Measurements from ENCODE around the gene MRPL32. TPM values are rescaled to one million over a fixed set of nuclear protein-coding genes. Genes with fewer than 3 reads are reported as not detected.

The MRPL32 gene
- total and polyA plus RNA-seq, 2 of the 13 experiments (the other 11 are each of a cell fraction or from before 2014, with no cell fraction given), result 39.0 to 81.2 TPM

DNA sequence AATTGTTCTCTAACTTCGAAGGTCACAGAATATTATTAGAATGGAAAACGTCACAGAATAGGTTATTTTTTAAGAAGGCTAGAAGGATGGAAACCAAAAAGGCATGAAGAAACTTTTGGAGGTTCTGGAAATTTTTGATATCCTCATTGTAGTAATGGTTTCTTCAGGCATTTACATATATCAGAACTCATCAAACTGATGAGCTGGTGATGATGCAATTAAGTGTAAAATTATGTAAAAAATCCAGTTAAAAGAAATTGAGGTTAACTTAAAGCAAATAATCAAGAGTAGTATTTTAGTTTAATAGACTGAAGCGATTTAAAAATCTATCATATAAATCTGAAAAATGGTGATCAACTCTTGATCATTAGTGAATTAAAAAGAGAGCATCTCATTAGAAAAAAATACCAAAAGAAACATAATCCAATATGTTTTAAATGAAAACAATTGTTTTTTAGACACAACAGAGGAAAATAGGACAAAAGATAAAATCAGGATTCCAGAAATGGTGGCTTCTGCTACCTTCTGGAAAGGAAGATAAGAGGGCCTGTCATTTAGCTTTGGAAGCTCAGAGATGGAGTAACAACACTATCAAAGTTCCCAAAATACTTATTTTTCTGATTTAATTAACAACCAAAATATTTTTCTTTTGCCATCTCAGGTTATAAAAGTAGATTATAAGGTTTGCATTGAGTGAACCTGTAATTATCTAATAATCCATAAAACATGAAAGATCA lies 10.0 kb upstream of the MRPL32 start:
- ChIA-PET POLR2A (interaction anchor here (1.7 kb wide), 1 partner anchor 10 kb away, joined by 6 read pairs; the partner anchor contains the start of genes MRPL32 and PSMA2), CTCF (ENCODE audit: low intra/inter-chr PET ratio, low total read pairs) (no interaction called here)
- Histone ChIP-seq H3K4me1 (ENCODE audit: insufficient read depth, low read length) (no peaks in the 10 kb centered on the region), H3K9me3 (ENCODE audit: low read length) (no peaks in the 10 kb centered on the region), H3K9ac (ENCODE audit: insufficient read depth, low read depth, low read length) (no peak overlapping the region), H3K27ac (ENCODE audit: extremely low read length, insufficient read depth, low read length) (no peak overlapping the region), H3K4me3 (replicated peaks in 1 of 3; ENCODE audit: insufficient read depth in 1 of 3, low read depth in 2 of 3, low read length in 3 of 3) (no peak overlapping the region), H4K20me1 (ENCODE audit: insufficient read depth, low read length) (no peaks in the 10 kb centered on the region), H3K79me2 (ENCODE audit: insufficient read depth, low read length) (peaks cover 2% of the 10 kb centered on the region), H3K27me3 (ENCODE audit: control insufficient read depth in 1 of 2, insufficient read depth in 2 of 2, low read length in 2 of 2) (no peaks in the 10 kb centered on the region), H3K36me3 (replicated peaks in 1 of 2; ENCODE audit: control insufficient read depth in 1 of 2, insufficient read depth in 2 of 2, low read length in 2 of 2) (peaks cover 13 to 80% of the 10 kb centered on the region in 2 experiments), H2AFZ (ENCODE audit: low read length) (no peak overlapping the region), H3K4me2 (ENCODE audit: low read depth, low read length) (no peak overlapping the region)
- 94% methylated on average over 3 of the region's 3 CpGs for WGBS (ENCODE audit: low lambda C conversion rate)
- in situ Hi-C loops (cut with HindIII; ENCODE audit: extremely low pct_ligation_motif_present, low pct_unique_long_range_greater_than_20kb) (no loop called here), intact Hi-C loops (cut with micrococcal nuclease; ENCODE audit: unreplicated experiment) (no loop called here)
- no TSS peak for BruUV-seq (replicated peaks)
- TF ChIP-seq ZNF382 (CRISPR knock-in tag; IDR thresholded peaks at IDR 0.05; ENCODE audit: borderline replicate concordance) (no peak), CEBPB (IDR thresholded peaks at IDR 0.05; ENCODE audit: borderline replicate concordance, low read depth, low read length) (0 out of 2 replicates have a peak, but pooled peaks have one; percentile 8)
- no peak for FAIRE-seq
- no peak for ATAC-seq
- no peak for DNase-seq (ENCODE audit: low spot score)

DNA sequence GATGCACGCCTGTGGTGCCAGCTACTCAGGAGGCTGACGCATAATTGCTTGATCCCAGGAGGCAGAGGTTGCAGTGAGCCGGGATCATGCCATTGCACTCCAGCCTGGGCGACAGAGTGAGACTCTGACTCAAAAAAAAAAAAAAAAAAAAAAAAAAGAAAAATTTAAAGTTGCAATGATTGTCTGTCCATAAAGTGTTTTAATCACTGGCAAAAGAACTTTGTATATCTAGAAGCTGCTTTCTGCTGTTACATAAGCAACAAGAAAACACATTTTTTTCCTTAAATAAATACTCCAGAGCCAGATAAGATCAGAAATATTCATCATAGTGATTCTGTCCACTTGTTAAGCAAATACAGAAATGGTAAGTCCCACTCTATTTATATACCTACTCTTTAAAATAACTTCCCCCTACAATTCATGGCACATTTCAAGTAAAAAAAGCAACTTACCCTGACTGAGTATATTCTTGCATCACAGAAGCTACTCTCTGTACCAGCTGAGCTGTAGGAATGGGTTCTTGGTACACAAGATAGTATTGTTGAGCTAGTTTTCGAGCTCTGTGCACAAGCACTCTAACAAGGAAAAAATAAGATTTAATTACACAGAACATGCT lies 7.8 kb upstream of the MRPL32 start:
- Histone ChIP-seq H3K9ac (ENCODE audit: insufficient read depth, low read depth, low read length) (no peak overlapping the region), H2AFZ (ENCODE audit: low read length) (no peak overlapping the region), H3K36me3 (replicated peaks in 1 of 2; ENCODE audit: control insufficient read depth in 1 of 2, insufficient read depth in 2 of 2, low read length in 2 of 2) (peaks cover 8 to 67% of the 10 kb centered on the region in 2 experiments), H3K79me2 (ENCODE audit: insufficient read depth, low read length) (peaks cover 22% of the 10 kb centered on the region), H3K27ac (ENCODE audit: extremely low read length, insufficient read depth, low read length) (no peak overlapping the region), H3K4me3 (replicated peaks in 1 of 3; ENCODE audit: insufficient read depth in 1 of 3, low read depth in 2 of 3, low read length in 3 of 3) (no peak overlapping the region), H3K4me1 (ENCODE audit: insufficient read depth, low read length) (peaks cover 21% of the 10 kb centered on the region), H3K27me3 (ENCODE audit: control insufficient read depth in 1 of 2, insufficient read depth in 2 of 2, low read length in 2 of 2) (no peaks in the 10 kb centered on the region), H4K20me1 (ENCODE audit: insufficient read depth, low read length) (peaks cover 10% of the 10 kb centered on the region), H3K4me2 (ENCODE audit: low read depth, low read length) (no peak overlapping the region), H3K9me3 (ENCODE audit: low read length) (no peaks in the 10 kb centered on the region)
- BruUV-seq (replicated peaks), result no TSS peak
- DNase-seq (ENCODE audit: low spot score) (no peak), ATAC-seq (no peak), FAIRE-seq (no peak)
- WGBS (ENCODE audit: low lambda C conversion rate), result 94% methylated on average over 5 of the region's 5 CpGs
- in situ Hi-C loops (cut with HindIII; ENCODE audit: extremely low pct_ligation_motif_present, low pct_unique_long_range_greater_than_20kb), result no loop called here
- intact Hi-C loops (cut with micrococcal nuclease; ENCODE audit: unreplicated experiment), result no loop called here
- no peak for TF ChIP-seq ZNF709 (CRISPR knock-in tag; IDR thresholded peaks at IDR 0.05)
- no peak for TF ChIP-seq ZNF776 (CRISPR knock-in tag; IDR thresholded peaks at IDR 0.05)
- no peak for TF ChIP-seq SCMH1 (CRISPR knock-in tag; IDR thresholded peaks at IDR 0.05; ENCODE audit: borderline replicate concordance)
- ChIA-PET CTCF (ENCODE audit: low intra/inter-chr PET ratio, low total read pairs) (no interaction called here), POLR2A (interaction anchor here (1.0 to 1.1 kb wide), 2 partner anchors 8 to 36 kb away, joined by 3 read pairs; partner anchors contain the start of genes MRPL32 and PSMA2)
